Measurements from ENCODE around the gene PHC3. TPM values are rescaled to one million over a fixed set of nuclear protein-coding genes. Genes with fewer than 3 reads are reported as not detected.
A peak's percentile ranks its signal among the peaks of the same experiment; 100 is the strongest.

The PHC3 gene
- total and polyA plus RNA-seq, 2 of the 13 experiments (the other 11 are each of a cell fraction or from before 2014, with no cell fraction given): 24.1 to 49.0 TPM

- TF ChIP-seq ZFP37 (CRISPR knock-in tag; IDR thresholded peaks at IDR 0.05; ENCODE audit: borderline replicate concordance) (no peak), HMGA1 (CRISPR knock-in tag; conservative IDR thresholded peaks at IDR 0.05) (no peak), ZFP36 (IDR thresholded peaks at IDR 0.05; ENCODE audit: borderline replicate concordance, low read depth, low read length, partially characterized antibody) (no peak), ATRX (CRISPR knock-in tag; IDR thresholded peaks at IDR 0.05; ENCODE audit: borderline replicate concordance) (no peak), ARNT2 (CRISPR knock-in tag; IDR thresholded peaks at IDR 0.05; ENCODE audit: low read depth) (no peak), NONO (IDR thresholded peaks at IDR 0.05) (no peak), NONO (CRISPR knock-in tag; conservative IDR thresholded peaks at IDR 0.05) (no peak), TCF7 (IDR thresholded peaks at IDR 0.05; ENCODE audit: low read depth) (peak; percentile 79), MLLT10 (CRISPR knock-in tag; IDR thresholded peaks at IDR 0.05) (no peak), KDM5A (IDR thresholded peaks at IDR 0.05; ENCODE audit: borderline replicate concordance, low read length) (no peak), ZMYM4 (CRISPR knock-in tag; IDR thresholded peaks at IDR 0.05) (0 out of 2 replicates have a peak, but pooled peaks have one; percentile 25), MAX (IDR thresholded peaks at IDR 0.05) (peak; percentile 45), ZNF234 (CRISPR knock-in tag; conservative IDR thresholded peaks at IDR 0.05) (no peak), RFX1 (IDR thresholded peaks at IDR 0.05) (no peak), AGO1 (IDR thresholded peaks at IDR 0.05; ENCODE audit: low read depth, low read length, poor library complexity, severe bottlenecking) (no peak), MTF2 (CRISPR knock-in tag; IDR thresholded peaks at IDR 0.05; ENCODE audit: borderline replicate concordance) (no peak), ZNF790 (CRISPR knock-in tag; IDR thresholded peaks at IDR 0.05; ENCODE audit: borderline replicate concordance) (no peak), ZNF451 (CRISPR knock-in tag; IDR thresholded peaks at IDR 0.05) (no peak), PCBP1 (IDR thresholded peaks at IDR 0.05; ENCODE audit: borderline replicate concordance, low read depth, low read length) (no peak), ZNF441 (CRISPR knock-in tag; IDR thresholded peaks at IDR 0.05; ENCODE audit: borderline replicate concordance) (no peak), KMT2A (CRISPR knock-in tag; IDR thresholded peaks at IDR 0.05) (no peak), POGZ (CRISPR knock-in tag; IDR thresholded peaks at IDR 0.05) (peak; percentile 61), RORA (CRISPR knock-in tag; IDR thresholded peaks at IDR 0.05) (no peak), ZNF788 (CRISPR knock-in tag; IDR thresholded peaks at IDR 0.05; ENCODE audit: borderline replicate concordance) (no peak), LRRFIP1 (CRISPR knock-in tag; conservative IDR thresholded peaks at IDR 0.05) (no peak)
- TF ChIP-seq, protein P1, sequence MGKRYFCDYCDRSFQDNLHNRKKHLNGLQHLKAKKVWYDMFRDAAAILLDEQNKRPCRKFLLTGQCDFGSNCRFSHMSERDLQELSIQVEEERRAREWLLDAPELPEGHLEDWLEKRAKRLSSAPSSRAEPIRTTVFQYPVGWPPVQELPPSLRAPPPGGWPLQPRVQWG (CRISPR knock-in tag; IDR thresholded peaks at IDR 0.05; ENCODE audit: borderline replicate concordance, low read depth): no peak
- TF ChIP-seq, protein P2, sequence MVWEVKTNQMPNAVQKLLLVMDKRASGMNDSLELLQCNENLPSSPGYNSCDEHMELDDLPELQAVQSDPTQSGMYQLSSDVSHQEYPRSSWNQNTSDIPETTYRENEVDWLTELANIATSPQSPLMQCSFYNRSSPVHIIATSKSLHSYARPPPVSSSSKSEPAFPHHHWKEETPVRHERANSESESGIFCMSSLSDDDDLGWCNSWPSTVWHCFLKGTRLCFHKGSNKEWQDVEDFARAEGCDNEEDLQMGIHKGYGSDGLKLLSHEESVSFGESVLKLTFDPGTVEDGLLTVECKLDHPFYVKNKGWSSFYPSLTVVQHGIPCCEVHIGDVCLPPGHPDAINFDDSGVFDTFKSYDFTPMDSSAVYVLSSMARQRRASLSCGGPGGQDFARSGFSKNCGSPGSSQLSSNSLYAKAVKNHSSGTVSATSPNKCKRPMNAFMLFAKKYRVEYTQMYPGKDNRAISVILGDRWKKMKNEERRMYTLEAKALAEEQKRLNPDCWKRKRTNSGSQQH (CRISPR knock-in tag; IDR thresholded peaks at IDR 0.05; ENCODE audit: low read depth): no peak
- TF ChIP-seq, protein P3, sequence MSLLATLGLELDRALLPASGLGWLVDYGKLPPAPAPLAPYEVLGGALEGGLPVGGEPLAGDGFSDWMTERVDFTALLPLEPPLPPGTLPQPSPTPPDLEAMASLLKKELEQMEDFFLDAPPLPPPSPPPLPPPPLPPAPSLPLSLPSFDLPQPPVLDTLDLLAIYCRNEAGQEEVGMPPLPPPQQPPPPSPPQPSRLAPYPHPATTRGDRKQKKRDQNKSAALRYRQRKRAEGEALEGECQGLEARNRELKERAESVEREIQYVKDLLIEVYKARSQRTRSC (CRISPR knock-in tag; IDR thresholded peaks at IDR 0.05; ENCODE audit: low read depth): no peak
Observed at GRCh38 chr3:170076715-170077238, 104.8 kb downstream of the PHC3 start (continued).
